A549 (cell line): ENCODE results near the gene UBE2B.

Source experiments
- CEBPB ChIP-seq, 2 experiments: fragments of >200 bp in 1 of 2; sonication (Bioruptor Twin) in 1 of 2; formaldehyde crosslinking in 1 of 2; IDR thresholded peaks; 2 replicates each; pipeline ENCODE4 v1.6.1; 2012 to 2016
- EHF ChIP-seq: fragments of 250-450 bp; sonication (Bioruptor Pico); IDR thresholded peaks from 2 replicates; pipeline ENCODE4 v1.5.0; 2020; ENCODE audit warnings: mild to moderate bottlenecking
- EP300 ChIP-seq, 2 experiments: fragments of >200 bp; sonication (Bioruptor Twin); formaldehyde crosslinking; IDR thresholded peaks; 2 replicates in 1 of 2; 3 replicates in 1 of 2; pipeline ENCODE4 v1.6.1; 2016 to 2017
- HOXB5 ChIP-seq: fragments of 250-450 bp; sonication (Bioruptor Pico); IDR thresholded peaks from 2 replicates; pipeline ENCODE4 v1.5.0; 2020; ENCODE audit warnings: mild to moderate bottlenecking, moderate library complexity
- JUN ChIP-seq, 2 experiments: fragments of >200 bp; sonication (Bioruptor Twin); formaldehyde crosslinking; IDR thresholded peaks; 2 replicates in 1 of 2; 3 replicates in 1 of 2; pipeline ENCODE4 v1.6.1; 2016 to 2017
- MAFK ChIP-seq: fragments of 450-650 bp; IDR thresholded peaks from 2 replicates; pipeline ENCODE4 v1.6.1; 2014; ENCODE audit not compliant: partially characterized antibody
- NR3C1 ChIP-seq: fragments of >200 bp; sonication (Bioruptor Twin); formaldehyde crosslinking; IDR thresholded peaks from 3 replicates; pipeline ENCODE4 v1.6.1; 2017
- POLR2AphosphoS2 ChIP-seq: conservative IDR thresholded peaks from 2 replicates; pipeline ENCODE4 v1.6.1; 2012; ENCODE audit warnings: low read length, improper control_type of control experiment, inconsistent platforms
- RFX5 ChIP-seq: fragments of 450-650 bp; IDR thresholded peaks from 2 replicates; pipeline ENCODE4 v1.7.1; 2014; ENCODE audit warnings: antibody characterized with exemption, mild to moderate bottlenecking, moderate library complexity
- ZFP36 ChIP-seq: fragments of 450-650 bp; IDR thresholded peaks from 2 replicates; pipeline ENCODE4 v1.6.1; 2014; ENCODE audit warnings: borderline replicate concordance; ENCODE audit not compliant: partially characterized antibody
- TF ChIP-seq, protein P1 (sequence below): IDR thresholded peaks from 2 replicates; pipeline ENCODE4 v1.6.1; 2012
- TF ChIP-seq, protein P2 (sequence below): fragments of >200 bp; sonication (Bioruptor Twin); formaldehyde crosslinking; IDR thresholded peaks from 3 replicates; pipeline ENCODE4 v1.5.1; 2016

DNA sequence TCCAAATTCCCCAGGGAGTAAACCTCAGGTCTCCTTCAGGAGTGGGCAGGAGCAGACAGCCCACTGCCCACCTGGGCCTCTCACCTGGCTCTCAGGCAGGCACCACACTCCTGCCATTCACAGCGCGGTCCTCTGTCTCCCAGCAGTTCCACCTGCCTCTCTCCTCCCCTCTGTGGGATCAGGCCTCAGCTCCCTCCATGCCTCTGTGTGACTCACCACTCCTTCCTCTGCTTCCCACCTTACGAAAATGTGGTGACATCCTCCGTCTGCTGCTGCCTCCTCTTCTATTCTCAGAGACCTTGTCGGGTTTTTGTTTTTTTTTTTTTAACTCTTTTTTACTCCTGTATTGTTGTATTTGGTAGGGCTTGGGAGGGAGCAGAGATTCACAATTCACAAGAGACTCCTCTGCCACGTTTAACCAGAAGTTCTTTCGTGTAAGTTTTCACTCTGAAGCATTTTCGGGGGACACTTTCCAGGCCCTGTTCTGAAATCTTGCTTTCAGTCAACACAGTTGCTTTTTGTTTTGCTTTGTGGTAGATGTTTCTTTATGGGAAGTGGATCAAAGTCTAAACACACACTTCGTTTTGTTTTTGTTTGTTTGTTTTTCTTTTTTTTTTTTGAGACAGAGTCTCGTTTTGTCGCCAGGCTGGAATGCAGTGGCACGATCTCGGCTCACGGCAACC, 61.4 kb downstream of the UBE2B start:
- TF ChIP-seq POLR2AphosphoS2 (no peak), RFX5 (no peak), CEBPB (IDR thresholded peaks at IDR 0.05) (no peak), EHF (CRISPR knock-in tag) (no peak), EP300 (IDR thresholded peaks at IDR 0.05) (no peak), NR3C1 (no peak), JUN (IDR thresholded peaks at IDR 0.05) (no peak), MAFK (no peak), ZFP36 (no peak), HOXB5 (CRISPR knock-in tag) (no peak)
- TF ChIP-seq, protein P1, sequence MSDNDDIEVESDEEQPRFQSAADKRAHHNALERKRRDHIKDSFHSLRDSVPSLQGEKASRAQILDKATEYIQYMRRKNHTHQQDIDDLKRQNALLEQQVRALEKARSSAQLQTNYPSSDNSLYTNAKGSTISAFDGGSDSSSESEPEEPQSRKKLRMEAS: no peak
- TF ChIP-seq, protein P2, sequence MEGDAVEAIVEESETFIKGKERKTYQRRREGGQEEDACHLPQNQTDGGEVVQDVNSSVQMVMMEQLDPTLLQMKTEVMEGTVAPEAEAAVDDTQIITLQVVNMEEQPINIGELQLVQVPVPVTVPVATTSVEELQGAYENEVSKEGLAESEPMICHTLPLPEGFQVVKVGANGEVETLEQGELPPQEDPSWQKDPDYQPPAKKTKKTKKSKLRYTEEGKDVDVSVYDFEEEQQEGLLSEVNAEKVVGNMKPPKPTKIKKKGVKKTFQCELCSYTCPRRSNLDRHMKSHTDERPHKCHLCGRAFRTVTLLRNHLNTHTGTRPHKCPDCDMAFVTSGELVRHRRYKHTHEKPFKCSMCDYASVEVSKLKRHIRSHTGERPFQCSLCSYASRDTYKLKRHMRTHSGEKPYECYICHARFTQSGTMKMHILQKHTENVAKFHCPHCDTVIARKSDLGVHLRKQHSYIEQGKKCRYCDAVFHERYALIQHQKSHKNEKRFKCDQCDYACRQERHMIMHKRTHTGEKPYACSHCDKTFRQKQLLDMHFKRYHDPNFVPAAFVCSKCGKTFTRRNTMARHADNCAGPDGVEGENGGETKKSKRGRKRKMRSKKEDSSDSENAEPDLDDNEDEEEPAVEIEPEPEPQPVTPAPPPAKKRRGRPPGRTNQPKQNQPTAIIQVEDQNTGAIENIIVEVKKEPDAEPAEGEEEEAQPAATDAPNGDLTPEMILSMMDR: no peak
